ENCODE measurements around the gene PACSIN3. TPM values are rescaled to one million over a fixed set of nuclear protein-coding genes. Genes with fewer than 3 reads are reported as not detected.

PACSIN3 gene
- polyA plus RNA-seq, 1 donor (not counting 4 experiments of a cell fraction or from before 2014, with no cell fraction given) = 28.1 TPM

DNA sequence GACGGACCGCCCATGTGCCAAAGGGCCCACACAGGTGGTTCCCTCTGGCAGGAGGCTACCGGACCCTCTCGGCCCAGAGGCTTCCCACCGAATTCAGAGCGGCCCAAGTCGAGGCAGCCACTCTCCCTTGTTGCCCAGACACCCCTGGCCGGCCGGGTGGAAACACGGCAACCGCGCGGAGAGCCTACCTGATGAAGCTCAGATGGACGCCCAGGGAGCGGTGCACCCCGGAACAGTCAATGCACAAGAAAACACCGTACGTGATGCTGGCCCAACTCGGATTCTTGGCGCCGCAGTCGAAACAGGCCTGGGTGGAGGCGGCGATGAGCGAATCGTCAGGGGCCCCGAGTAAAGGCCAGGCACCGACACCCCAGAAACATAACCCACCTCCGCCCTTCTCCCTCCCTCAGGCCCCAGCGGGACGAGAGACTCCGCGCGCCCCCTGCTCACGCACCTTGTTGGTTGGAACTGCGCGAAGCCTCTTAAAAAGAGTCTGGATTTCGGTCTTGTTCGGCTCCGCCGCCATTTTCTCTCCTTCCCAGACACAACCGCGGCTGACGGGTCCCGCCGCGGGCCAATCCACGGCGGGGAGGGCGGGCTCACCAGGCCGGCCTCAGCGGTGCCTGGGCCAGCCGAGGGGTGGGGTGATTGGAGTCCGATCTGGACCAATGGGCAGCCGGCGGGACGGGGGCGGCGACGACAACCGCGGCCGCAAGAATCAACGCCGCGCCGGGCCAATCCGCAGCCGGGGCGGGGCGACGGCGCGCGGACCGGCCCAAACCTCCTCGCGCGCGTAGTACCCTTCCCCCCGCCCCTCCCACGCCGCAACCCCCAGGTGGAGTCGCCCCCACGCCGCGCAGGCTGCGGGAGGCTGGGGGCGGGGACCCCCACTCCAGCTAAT lies 9.7 kb downstream of the PACSIN3 start, which contains the start of gene ARFGAP2:
Gene ARFGAP2, minus strand, starts transcription at position 552 of the 901 bp plus-strand sequence. Its CDS starts 26 bp downstream, at position 526.
- peak within 1 kb of the TSS; percentile 99 for H3K9ac ChIP-seq (ENCODE audit: control insufficient read depth, extremely low read depth, insufficient read depth, low read length)
- peaks cover 41 to 42% of the 10 kb centered on the region in 2 experiments for H3K36me3 ChIP-seq (ENCODE audit: control insufficient read depth in 2 of 2, extremely low read depth in 1 of 2, insufficient read depth in 2 of 2, low read length in 2 of 2)
- H3K27me3 ChIP-seq (ENCODE audit: control insufficient read depth, extremely low read depth, insufficient read depth, low read length) = no peaks in the 10 kb centered on the region
- H4K20me1 ChIP-seq (ENCODE audit: control insufficient read depth, extremely low read depth, insufficient read depth, low read length) = peaks cover 5% of the 10 kb centered on the region
- H3K4me1 ChIP-seq (ENCODE audit: control insufficient read depth, extremely low read depth, insufficient read depth, low read length) = peaks cover 20% of the 10 kb centered on the region
- dilution Hi-C loops (cut with MboI; ENCODE audit: extremely low pct_ligation_motif_present, low sequenced_read_pairs) = no loop called here
- peak within 1 kb of the TSS; percentile 97 for H3K4me2 ChIP-seq (ENCODE audit: control insufficient read depth, extremely low read depth, insufficient read depth, low read depth, low read length)
- no peaks in the 10 kb centered on the region for H3K9me3 ChIP-seq (ENCODE audit: control insufficient read depth, low read depth, low read length)
- no peak for TF ChIP-seq EZH2 (IDR thresholded peaks at IDR 0.05; ENCODE audit: low read length)
- H3K27ac ChIP-seq (ENCODE audit: control insufficient read depth, insufficient read depth, low read length) = peak within 1 kb of the TSS; percentile 98
- H3K9me1 ChIP-seq (ENCODE audit: control insufficient read depth, extremely low read depth, insufficient read depth, low read length) = no peaks in the 10 kb centered on the region
- DNase-seq (ENCODE audit: low read depth, low spot score) = peak; percentile 54
- peaks cover 55% of the 10 kb centered on the region for H3K79me2 ChIP-seq (ENCODE audit: control insufficient read depth, insufficient read depth, low read length)
- peak within 1 kb of the TSS; percentile 92 to 99 (median 94) for H3K4me3 ChIP-seq (ENCODE audit: control insufficient read depth in 2 of 3, extremely low read depth in 1 of 3, insufficient read depth in 2 of 3, low read depth in 1 of 3, low read length in 3 of 3)
- FAIRE-seq = no peak
- peak within 1 kb of the TSS; percentile 95 for H2AFZ ChIP-seq (ENCODE audit: control insufficient read depth, low read length)

DNA sequence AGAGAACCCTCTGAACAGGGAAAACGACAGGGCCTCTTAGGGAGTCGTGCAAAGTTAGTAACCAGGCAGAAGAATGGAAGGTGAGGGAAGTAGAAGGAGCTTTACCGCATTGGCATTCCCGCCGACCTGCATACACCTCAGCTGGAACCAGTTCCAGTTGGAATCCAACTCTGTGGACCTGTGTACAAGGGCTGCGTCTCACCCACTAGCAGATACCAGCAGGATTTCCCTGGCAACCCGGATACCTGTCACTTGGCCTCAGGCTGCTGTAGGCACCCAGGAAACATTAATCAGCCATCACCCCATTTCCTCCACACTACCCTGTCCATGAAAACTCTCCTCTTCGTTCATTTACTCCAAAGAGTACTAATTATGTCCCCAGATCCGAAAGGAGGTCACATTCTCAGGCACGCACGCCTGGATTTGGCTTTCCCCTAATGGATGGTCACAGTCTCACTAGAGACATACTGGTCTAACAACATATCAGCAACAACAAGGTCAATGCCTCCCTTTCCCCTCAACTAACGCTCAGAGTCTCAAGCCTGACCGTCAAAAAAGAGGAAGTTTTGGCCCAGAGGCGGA lies 10.4 kb downstream of the PACSIN3 start:
- Histone ChIP-seq H3K9me1 (ENCODE audit: control insufficient read depth, extremely low read depth, insufficient read depth, low read length) (no peaks in the 10 kb centered on the region), H3K4me2 (ENCODE audit: control insufficient read depth, extremely low read depth, insufficient read depth, low read depth, low read length) (peak overlapping the region; percentile 97), H2AFZ (ENCODE audit: control insufficient read depth, low read length) (peak overlapping the region; percentile 95), H3K27me3 (ENCODE audit: control insufficient read depth, extremely low read depth, insufficient read depth, low read length) (no peaks in the 10 kb centered on the region), H3K27ac (ENCODE audit: control insufficient read depth, insufficient read depth, low read length) (peak overlapping the region; percentile 98), H4K20me1 (ENCODE audit: control insufficient read depth, extremely low read depth, insufficient read depth, low read length) (peaks cover 5% of the 10 kb centered on the region), H3K9me3 (ENCODE audit: control insufficient read depth, low read depth, low read length) (no peaks in the 10 kb centered on the region), H3K36me3 (ENCODE audit: control insufficient read depth in 2 of 2, extremely low read depth in 1 of 2, insufficient read depth in 2 of 2, low read length in 2 of 2) (peaks cover 46 to 47% of the 10 kb centered on the region in 2 experiments), H3K9ac (ENCODE audit: control insufficient read depth, extremely low read depth, insufficient read depth, low read length) (peak overlapping the region; percentile 99), H3K4me3 (ENCODE audit: control insufficient read depth in 2 of 3, extremely low read depth in 1 of 3, insufficient read depth in 2 of 3, low read depth in 1 of 3, low read length in 3 of 3) (peak overlapping the region; percentile 92 to 99 (median 94)), H3K4me1 (ENCODE audit: control insufficient read depth, extremely low read depth, insufficient read depth, low read length) (peaks cover 20% of the 10 kb centered on the region), H3K79me2 (ENCODE audit: control insufficient read depth, insufficient read depth, low read length) (peaks cover 60% of the 10 kb centered on the region)
- TF ChIP-seq, protein P1, sequence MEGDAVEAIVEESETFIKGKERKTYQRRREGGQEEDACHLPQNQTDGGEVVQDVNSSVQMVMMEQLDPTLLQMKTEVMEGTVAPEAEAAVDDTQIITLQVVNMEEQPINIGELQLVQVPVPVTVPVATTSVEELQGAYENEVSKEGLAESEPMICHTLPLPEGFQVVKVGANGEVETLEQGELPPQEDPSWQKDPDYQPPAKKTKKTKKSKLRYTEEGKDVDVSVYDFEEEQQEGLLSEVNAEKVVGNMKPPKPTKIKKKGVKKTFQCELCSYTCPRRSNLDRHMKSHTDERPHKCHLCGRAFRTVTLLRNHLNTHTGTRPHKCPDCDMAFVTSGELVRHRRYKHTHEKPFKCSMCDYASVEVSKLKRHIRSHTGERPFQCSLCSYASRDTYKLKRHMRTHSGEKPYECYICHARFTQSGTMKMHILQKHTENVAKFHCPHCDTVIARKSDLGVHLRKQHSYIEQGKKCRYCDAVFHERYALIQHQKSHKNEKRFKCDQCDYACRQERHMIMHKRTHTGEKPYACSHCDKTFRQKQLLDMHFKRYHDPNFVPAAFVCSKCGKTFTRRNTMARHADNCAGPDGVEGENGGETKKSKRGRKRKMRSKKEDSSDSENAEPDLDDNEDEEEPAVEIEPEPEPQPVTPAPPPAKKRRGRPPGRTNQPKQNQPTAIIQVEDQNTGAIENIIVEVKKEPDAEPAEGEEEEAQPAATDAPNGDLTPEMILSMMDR (optimal IDR thresholded peaks at IDR 0.05 in 1 of 3, IDR thresholded peaks at IDR 0.05 in 1 of 3, conservative IDR thresholded peaks at IDR 0.05 in 1 of 3; ENCODE audit: extremely low read depth in 1 of 3, insufficient read depth in 2 of 3, low read length in 3 of 3) = no peak
- TF ChIP-seq EZH2 (IDR thresholded peaks at IDR 0.05; ENCODE audit: low read length) = no peak
- DNase-seq (ENCODE audit: low read depth, low spot score) (no peak), FAIRE-seq (no peak)
- dilution Hi-C loops (cut with MboI; ENCODE audit: extremely low pct_ligation_motif_present, low sequenced_read_pairs) = no loop called here
